HG02884 (cell line): Measurements from ENCODE around the gene TPBG.
A peak's percentile ranks its signal among the peaks of the same experiment; 100 is the strongest.

Experiments
- ATAC-seq: cut with Tn5 transposase; IDR thresholded peaks from one replicate; pipeline ENCODE4 v1.9.1; 2021; ENCODE audit warnings: mild to moderate bottlenecking, moderate library complexity; ENCODE audit not compliant: unreplicated experiment

TPBG gene

DNA sequence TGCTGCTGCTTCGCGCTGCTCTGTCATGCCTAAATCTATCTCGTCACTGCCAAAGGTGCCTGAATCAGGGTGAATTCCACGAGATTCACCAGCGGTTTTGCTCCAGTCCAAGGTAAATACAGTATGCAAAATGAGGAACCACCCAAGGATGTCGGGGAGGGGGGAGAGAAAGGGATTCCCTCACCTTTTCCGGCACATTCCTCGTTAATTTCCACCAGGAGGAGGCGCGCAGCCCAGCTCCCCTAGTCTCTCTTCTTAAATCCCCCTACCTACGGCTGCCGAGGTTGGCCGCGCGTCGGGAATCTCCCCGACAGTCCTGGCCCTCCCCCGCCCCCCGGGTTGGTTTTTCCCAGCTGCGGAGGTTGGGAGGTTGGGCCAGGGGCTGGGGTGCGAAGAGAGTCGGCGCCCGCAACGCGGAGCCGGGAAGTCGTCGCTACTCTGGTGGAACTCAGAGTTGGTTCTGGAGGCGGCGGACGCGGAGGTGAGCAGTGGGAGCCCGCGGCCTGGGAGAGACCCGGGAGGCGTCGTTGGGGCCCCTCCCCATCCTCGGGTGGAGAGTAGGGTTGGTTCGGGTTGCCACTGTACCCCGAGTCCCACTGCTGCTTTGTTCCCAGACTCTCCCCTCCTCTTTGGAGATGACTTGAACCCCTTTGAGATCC lies at the start of gene TPBG:
TSS of gene TPBG (plus strand) at position 390 of the 659 bp plus-strand sequence. CDS start 1,145 bp downstream, outside the sequence.
- peak; percentile 45 for ATAC-seq

DNA sequence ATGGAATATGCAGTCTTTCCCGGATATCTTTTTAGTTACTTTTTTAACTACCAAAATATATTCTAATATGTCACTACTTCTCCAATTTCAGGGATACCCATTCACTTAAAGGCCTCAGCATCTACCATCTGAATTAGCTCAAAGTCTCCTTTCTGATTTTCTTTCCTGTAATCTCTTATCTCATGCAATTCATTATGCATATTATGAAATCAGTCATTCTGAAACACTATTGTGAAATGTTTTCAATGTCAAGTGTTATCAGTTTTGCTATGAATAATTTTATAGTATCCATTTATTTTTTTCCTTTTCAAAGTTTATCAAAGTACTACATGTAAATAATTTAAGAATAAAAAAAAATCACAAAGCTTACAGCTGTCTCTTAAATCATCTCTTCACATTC lies 41.2 kb upstream of the TPBG start:
- no peak for ATAC-seq

DNA sequence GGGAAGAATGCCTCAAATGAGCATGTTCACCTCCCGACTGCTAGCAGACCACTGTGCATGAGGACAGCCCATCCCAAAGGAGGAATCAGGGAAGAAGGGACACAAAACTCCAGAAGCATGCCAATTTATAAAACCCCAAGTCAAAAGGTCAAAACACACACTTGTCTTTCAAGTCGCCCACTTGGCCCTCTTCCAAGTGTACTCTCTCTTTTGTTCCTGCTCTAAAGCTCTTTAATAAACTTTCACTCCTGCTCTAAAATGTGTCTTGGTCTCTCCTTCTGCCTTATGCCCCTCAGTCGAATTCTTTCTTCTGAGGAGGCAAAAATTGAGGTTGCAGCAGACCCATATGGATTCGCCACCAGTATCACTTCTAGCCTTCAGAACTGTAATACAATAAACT lies 33.9 kb upstream of the TPBG start:
- no peak for ATAC-seq

DNA sequence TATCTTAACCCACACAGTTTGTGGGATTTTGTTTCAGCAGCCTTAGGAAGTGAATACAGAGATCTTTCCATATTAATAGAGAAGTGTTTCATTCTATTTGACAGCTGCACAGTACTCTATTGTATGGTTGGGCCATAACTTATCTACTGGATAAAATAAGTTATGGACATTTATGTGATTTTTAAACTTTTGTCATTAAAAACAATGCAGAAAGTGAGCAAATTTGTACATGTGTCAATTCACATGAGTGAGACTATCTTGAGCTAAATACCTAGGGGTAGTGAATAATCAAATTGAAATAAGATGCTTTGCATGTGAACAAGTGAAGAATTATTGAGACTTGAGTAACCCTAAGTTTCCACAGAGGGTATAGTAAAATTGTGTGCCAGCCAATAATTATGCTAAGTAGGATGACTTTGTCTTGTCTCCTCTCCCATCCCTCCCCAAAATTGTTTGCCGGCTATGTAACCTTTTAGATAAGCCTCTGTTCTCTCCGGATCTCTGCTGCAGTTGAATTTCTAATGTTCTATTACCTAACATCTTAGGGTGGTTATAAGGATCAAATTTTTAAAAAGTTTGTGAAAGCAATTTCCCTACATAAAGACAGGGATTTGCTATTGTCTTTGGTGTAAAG lies 33.3 kb upstream of the TPBG start:
- ATAC-seq: no peak

GRCh38 chr6:82331031-82331773 lies 32.4 kb upstream of the TPBG start:
- no peak for ATAC-seq

DNA sequence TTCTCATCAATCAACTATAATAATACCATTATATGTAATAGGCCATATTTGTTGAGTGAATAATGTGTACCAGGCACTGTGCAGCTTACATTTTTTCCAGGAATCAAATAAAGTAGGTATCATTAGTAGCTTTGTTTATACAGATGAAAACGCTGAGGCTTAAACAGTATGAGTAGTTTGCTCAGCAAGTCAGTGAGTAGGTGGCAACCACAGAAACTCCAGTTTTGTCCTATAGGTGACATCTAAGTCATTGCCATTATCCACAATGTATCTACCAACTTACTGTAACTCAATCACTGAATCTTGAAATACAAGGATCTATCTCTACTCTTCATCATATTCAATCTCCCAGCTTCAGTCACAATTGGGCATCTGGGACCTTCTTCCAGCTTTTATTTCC lies 29.8 kb upstream of the TPBG start:
- no peak for ATAC-seq

GRCh38 chr6:82337688-82338257 lies 25.8 kb upstream of the TPBG start:
- no peak for ATAC-seq

DNA sequence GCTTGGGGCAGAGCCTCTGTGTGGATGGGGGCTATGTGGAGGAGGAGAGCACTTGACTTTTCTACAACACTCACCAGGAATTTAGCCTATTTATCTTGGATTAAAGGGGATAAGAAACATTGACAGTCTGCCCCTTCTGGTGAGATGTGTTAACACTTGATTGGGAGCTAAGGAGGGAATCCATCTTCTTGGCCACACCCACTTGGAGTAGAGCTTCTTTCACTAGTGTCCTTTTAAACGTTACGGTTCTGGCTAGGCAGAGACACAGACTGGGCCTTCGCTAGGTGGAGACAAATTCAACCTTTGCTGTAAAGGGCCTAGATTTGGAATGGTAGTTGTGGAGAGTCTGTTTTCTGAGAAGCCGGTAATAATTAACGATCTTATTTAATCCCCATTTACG lies 15.5 kb upstream of the TPBG start:
- ATAC-seq: no peak

DNA sequence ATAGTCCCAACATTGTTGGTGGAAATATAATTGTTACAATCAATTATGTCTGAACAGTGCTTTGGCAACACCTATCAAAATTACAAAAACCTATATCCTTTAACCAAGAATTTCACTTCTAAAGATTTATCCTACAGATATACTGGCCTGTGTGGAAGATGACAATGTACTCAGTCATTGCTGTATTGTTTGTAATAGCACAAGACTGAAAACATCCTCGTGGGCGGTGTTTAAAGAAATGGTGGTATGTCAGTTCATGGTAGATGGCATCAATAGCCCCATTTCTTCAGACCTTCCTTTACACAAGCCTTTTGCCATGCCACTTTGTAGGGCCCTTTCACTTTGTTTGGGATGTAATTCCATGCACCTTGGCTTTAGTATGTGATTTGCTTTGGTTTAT lies 9.8 kb upstream of the TPBG start:
- no peak for ATAC-seq

DNA sequence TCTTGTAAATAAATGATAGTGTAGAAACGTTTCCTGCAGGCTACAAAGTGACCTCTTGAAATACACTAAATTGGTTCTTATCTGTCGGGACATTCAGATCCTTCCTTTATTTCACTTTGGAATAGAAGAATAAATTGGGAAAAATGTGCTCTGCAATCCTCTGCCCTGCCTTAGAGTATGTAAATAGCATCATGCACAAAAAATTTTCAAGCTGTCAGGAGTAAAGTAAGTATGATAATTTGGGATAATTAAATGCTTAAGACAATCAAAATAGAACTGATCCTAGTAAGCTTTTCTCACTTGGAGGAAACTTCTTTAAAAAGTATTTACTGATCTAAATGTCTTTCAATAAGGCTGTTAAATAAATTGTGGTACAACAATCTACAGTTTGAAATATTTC lies 3.1 kb upstream of the TPBG start:
- no peak for ATAC-seq

DNA sequence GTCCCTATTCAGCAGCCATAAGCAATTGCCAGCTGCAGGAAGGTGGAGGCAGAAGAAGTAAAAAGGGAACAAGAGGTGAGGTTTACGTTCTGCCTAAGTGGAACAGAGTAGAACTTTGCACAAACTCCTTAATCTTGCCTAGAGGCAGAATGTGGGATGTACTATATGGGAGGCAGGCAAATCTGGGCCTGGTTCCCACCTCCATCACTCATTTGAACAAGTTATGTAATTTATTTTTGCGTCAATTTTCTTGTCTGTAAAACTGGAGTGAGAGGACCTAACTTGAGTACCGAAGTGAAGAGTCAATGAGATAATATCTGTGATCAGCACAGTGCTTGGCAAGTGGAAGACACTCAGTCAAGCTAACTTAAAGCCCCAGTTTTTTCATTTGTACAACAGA lies 2.0 kb upstream of the TPBG start:
- no peak for ATAC-seq

- no peak for ATAC-seq
Measured at GRCh38 chr6:82362144-82362543, 1.5 kb upstream of the TPBG start.

DNA sequence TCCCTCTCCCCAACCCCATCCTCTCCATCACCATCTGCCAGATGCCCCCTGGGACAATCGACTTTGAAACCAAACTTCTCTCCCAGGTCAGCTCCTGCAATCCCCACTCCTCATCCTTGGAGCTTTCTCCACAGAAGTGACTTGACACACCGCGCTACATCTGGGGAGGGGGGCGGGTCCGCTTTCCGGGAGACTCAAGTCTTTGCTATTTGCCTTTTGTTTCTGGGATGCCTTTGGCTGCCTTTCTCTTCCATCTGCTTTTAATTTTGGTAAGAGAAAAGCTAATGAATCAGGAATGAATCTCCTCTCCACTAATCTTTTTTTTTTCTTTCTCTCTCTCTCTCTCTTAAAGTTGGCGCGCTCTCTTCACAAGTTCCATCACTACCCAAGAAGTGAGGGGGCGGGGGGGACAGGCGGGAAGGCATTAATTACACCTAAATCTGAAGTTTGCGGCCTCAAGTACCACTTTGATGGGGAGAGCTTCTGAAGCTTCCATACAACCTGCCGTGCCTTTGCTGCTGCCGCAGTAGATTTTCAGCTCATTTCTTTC lies 664 bp upstream of the TPBG start:
- ATAC-seq: no peak

DNA sequence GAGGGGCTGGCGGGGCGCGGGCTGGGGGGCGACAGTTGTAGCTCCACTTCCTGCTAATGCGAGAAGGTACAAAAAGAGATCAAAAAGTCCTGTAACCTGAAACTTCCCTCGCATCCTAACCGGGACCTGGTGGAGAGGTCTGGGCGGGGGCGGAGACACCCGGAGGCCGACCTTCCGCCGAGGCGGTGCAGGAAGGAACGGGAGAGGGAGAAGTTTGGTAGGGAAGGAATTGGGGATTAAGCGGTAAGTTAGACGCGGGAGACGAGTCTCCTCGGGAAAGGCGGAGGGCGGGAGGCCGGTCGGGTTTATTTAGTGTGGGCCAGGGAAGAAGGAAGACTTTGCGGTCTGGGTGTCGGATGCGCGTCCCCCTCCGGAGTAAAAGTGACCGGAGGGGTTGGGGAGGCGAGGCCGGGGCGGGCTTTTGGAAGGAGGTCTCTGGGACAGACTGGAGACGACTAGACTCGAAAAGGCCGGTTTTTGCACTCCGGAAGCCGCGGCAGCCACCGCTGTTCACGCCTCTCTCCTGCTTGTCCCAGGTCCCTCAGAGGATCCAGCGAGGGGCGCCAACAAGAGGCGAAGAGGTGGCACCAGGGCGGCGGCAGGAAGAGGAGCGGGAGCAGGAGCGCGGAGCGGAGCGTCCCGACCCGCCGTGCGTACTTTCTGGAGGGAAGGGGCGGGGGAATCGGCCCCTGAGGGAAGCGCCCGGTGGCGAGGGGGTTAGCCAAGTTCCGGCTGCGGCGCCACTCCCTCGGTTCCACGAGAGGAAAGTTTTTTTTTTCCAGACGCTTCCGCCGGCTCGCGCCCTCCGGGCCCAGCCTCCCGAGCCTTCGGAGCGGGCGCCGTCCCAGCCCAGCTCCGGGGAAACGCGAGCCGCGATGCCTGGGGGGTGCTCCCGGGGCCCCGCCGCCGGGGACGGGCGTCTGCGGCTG lies 734 bp downstream of the TPBG start:
- peak; percentile 32 for ATAC-seq

DNA sequence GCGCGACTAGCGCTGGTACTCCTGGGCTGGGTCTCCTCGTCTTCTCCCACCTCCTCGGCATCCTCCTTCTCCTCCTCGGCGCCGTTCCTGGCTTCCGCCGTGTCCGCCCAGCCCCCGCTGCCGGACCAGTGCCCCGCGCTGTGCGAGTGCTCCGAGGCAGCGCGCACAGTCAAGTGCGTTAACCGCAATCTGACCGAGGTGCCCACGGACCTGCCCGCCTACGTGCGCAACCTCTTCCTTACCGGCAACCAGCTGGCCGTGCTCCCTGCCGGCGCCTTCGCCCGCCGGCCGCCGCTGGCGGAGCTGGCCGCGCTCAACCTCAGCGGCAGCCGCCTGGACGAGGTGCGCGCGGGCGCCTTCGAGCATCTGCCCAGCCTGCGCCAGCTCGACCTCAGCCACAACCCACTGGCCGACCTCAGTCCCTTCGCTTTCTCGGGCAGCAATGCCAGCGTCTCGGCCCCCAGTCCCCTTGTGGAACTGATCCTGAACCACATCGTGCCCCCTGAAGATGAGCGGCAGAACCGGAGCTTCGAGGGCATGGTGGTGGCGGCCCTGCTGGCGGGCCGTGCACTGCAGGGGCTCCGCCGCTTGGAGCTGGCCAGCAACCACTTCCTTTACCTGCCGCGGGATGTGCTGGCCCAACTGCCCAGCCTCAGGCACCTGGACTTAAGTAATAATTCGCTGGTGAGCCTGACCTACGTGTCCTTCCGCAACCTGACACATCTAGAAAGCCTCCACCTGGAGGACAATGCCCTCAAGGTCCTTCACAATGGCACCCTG lies 1.6 kb downstream of the TPBG start:
- ATAC-seq: peak; percentile 22

DNA sequence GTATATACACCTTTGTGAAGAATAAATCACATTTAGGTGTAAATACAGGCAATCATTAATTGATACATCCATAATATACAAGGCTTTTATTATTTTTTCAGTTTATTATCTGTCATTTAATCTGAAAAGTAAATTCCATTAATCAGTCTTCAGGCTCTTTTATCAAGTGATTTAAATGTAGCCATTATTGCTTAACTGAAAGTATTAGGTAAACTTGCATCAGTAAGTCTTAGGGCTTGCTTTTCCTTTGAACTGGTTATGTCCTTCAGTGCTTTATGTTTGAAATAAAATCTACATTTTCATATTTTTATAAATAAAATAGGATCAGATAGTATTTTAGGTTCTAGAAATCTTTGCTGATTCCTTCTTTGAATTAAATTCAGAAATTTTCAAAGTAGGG lies 4.1 kb downstream of the TPBG start:
- no peak for ATAC-seq

DNA sequence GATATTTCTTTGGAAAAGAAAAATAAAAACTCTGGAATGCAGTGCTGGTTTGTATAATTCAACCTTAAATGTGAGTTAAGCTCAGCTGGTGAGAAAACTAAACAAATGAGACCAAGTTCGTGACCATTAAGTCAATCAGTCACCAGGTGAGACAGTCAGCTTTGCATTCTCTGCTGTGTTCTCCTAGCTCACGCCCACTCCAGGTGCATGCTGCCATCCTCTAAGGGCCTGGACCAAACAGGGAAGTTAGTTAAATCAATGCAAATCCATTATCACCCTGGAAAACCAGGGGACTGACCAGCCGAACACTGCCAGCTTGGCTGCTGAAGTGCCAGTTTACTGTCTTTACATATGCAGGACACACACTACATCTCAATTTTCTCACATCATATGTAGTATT lies 7.2 kb downstream of the TPBG start:
- no peak for ATAC-seq

DNA sequence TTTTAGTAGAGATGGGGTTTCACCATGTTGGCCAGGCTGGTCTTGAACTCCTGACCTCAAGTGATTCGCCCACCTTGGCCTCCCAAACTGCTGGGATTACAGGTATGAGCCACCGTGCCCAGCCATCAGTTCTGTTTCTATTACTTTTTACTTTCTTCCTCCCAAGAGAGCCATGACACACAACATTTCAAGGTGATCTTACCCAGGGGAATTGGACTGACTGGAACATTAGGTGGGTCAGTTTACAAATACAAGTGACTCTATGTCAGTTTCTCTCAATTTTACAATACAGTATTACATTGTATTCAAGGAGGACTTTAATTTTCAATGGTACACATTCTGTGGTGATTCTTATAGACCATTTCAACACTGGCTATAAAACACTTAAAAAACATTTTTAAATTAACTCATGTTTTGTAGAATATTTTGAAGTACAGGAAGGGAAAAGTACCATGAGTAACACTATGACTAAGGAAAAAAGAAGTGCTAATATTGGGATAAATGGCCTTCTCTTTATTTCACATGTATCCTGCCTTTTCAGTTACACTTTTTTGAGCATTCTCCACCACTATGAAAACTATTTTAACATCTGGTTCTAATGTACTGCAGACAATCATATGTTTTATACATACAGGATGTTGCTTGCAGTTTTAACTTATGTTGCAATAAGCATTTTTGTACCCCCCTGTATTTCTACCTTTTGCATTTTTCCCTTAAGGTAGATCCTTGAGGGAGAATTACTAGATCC lies 8.4 kb downstream of the TPBG start:
- no peak for ATAC-seq

DNA sequence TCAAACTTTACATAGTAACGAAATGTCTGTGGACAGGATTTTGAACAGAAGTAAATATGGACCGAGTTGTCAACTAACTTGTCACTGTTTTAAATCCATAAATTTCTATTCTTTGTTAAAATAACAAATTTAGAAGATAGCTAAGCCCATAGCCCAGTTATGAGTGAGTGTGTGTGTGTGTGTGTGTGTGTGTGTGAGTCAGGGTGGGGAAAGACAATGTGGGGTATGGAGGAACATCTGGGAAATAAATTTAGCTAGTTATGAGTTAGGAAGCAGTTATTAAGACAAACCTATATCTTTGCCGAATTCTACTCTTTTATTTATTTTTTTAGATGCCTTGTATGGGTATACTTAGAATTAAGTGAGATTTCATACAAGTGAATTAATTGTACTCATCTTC lies 9.0 kb downstream of the TPBG start:
- no peak for ATAC-seq
